PC-9 (cell line): ENCODE data around the gene AP1G2.
"Not testable (repeated sequence)": the region's sequence is repeated elsewhere in the genome, so short reads cannot be mapped to it uniquely, and the experiment has no call there.

Experiments used
- CTCF ChIP-seq: fragments of 200-600 bp; sonication (generic); conservative IDR thresholded peaks from 2 replicates; pipeline ENCODE4 v1.6.1; 2017; ENCODE audit warnings: mixed run types, antibody characterized with exemption, mild to moderate bottlenecking, moderate library complexity
- EZH2 ChIP-seq: fragments of 200-600 bp; sonication (generic); IDR thresholded peaks from 2 replicates; pipeline ENCODE4 v1.8.0; 2017; ENCODE audit warnings: antibody characterized with exemption, low read depth

GRCh38 chr14:23583761-23584526 is 16.4 kb upstream of the AP1G2 start:
- not testable (repeated sequence) for TF ChIP-seq CTCF, EZH2
